ENCODE results near the gene ESR1.

- no peak for TF ChIP-seq CTCF (IDR thresholded peaks at IDR 0.05)
- TF ChIP-seq POLR2A (IDR thresholded peaks at IDR 0.05), result no peak
These were observed 362.8 kb downstream of the ESR1 start for GRCh38 chr6:152170313-152170701.
